Germinal center (tissue), 1 donor: ENCODE results near the gene GABRG3.
"Not testable (repeated sequence)": the region's sequence is repeated elsewhere in the genome, so short reads cannot be mapped to it uniquely, and the experiment has no call there.

ENCODE experiments used
- DNase-seq: peaks from one replicate; pipeline ENCODE4 v3.0.0; 2012; ENCODE audit warnings: mixed read lengths, low spot score

GABRG3 gene

DNA sequence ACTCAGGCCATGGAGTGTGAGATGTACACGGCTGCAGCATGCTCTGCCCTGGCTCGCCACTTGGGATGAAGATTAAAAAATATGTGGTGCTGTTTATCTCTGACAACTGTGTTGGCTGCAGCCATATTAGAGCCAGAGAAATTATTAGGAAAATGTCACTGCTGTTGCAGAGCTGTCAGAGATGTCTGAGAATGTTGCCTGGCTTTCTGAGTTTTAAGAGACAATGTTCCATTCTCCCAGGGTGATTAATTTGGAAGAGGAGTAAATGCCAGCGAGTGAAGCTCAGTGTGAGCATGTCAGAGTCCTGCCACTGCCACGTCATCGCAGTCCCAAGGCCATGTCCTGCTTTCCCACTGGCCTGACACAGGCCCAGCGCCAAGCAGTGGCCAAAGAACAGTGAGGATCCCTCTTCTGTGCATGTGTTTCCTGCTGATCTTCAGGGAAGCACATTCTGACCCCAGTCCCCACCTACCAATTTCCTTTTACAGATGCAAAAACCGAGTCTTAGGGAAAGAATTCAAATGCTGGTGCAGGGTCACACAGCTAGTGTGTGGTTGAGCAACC, 370.9 kb downstream of the GABRG3 start:
- no peak for DNase-seq

DNA sequence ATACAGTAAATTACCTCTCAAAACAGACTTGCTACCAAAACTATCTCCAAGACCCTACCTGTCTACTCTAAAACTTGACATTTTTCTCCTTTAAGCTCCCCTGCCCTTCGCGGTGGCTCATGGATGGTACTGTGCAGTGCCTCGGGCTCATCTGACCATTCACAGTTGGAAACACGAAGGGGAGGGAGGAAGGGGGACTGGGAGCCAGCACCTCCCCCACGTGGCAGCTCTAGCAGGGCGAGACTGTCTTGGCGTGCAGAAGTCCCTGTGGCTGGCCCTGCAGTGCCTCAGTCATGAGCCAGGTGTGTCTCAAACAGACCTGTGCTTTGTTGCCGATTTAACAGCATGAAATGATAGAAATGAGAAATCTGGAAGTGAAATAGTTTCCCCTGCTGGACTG, 372.0 kb downstream of the GABRG3 start:
- DNase-seq: no peak

DNA sequence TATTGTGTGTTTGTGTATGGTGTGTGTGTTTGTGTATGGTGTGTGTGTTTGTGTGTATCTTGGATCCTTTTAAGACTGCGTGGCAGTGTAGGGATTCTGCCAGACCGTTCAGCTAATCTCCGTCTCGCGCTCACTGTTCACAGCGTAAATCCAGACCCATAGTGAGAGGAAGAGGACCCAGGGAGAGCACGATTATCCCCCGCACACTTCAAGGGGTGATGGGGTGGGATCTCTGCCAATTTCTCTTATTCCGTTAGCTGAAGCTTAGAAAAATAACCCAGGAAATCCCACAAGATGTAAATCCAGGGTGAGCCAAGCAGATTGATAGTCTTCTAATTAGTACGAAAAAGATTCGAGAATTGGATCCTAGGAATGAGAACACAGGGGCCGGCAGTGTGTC, 381.2 kb downstream of the GABRG3 start:
- no peak for DNase-seq

DNA sequence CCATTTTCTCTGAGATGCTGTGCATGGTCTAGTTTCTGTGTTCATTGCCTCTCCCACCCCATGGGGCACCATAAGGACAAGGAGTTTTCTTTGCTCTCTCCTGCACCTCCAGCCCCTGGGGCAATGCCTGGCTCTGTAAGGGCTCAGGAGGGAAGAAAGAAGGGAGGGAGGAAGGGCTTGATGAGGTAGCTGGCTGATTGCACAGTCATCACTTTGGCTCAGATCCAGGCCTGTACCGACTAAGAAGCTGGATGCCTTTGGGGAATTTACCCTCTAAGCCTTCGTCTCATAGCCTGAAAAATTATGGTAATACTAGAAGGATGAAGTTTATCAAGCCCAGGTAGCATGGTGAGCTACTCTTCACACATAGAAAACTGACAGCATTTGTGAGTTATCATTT, 382.9 kb downstream of the GABRG3 start:
- DNase-seq: no peak

DNA sequence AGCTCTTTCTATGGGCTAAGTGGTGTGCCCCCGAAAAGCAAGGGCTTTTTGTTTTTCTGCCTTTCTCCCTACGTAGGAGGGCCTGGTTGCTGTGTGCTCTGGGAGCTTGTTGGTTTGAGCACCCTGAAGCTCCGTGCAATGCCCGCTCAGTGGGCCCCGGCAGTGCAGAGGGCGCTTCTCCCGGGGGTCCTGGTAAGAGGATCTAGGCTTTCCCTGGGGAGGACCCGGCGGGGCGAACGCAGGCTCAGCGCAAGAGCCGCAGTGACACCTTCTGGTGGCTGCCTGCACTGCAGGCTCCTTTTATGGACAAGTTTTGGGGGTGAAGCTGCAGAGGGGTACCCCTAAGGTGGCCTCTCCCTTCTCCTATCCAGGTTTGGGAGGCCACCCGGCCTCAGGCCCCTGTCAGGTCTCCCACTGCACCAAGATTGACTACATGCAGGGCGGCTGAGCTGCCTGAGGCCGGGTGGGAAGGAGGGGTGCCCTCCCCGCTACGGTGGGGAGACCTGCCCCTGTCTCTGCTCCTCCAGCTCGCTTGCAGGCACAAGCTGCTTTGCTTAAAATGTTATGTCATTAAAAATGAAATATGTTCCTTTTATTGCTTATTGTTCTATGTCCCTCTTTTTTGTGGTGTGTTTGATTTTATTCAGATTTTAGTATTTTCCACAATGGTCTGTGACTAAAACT, 387.9 kb downstream of the GABRG3 start:
- no peak for DNase-seq

DNA sequence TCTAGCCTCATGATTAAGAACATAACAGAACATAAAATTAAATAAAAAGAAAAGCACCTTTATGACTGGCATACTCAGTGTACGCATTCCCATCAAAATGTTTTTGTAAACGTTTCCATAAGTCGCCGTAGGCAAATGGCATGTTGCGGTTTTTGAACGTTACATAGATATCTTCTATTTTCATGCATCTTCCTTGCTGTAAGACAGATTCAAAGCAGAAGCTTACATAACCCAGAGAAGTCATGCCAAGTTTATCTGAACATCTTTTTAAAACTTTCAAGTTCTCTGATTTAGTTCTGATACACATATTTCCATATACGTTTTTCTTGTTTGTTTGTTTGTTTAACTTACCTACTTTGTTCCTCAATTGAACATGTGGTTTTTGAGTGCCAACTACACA, 388.6 kb downstream of the GABRG3 start:
- no peak for DNase-seq

DNA sequence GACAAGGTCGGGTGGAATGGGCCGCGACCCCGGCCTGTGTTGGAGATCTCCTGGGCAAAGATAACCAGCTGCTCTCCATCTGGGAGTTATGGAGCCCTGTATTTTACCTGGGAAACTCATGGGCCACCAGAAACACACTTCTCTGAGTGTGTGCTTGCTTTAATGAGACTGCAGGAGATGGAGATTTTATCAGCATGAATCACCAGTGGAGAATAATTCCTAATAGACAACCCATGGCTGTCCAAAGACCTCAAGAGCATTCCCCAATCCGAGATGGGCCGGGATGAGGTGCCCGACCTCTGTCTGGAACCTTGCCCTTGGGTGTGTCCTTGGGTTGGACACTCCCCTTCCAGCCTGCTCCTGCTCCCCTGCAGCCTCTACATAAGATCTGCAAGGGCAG, 389.3 kb downstream of the GABRG3 start:
- no peak for DNase-seq

DNA sequence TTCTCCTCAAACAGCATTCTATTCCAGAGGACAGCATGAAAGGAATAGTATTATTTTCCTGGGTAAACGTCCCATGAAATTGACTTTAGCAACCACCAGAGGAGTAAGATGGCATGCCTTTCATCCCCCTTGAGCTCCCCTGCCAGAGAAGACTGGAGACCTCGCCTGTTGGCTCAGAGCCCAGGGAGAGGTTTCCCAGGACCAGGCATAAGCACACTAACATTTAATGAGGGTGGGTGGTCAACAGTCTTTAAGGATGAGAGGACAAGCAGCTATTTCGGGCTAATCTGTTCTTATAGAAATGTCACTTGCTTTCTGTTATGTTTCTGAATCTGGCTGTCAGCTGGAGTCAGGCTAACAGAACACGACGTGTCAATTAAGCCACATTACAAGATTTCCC, 390.5 kb downstream of the GABRG3 start:
- DNase-seq: no peak

DNA sequence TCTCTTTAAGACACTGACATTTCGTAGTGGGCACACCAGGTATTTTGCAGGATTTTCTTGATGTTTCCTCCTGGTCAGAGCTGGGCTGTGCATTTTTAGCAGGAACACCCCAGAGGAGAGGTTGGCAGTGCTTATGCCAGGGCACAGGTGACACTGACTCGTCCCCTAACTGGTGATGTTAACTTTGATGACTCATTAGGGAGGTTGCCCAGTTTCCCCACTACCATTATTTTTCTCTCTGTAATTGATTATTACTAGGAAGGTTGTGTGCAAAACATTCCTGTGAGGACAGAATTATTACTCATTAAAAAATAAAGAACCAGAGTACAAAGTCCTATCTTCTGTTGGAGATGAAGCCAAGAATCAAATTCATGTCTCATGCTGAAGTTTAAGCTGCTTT, 394.5 kb downstream of the GABRG3 start:
- DNase-seq: no peak

DNA sequence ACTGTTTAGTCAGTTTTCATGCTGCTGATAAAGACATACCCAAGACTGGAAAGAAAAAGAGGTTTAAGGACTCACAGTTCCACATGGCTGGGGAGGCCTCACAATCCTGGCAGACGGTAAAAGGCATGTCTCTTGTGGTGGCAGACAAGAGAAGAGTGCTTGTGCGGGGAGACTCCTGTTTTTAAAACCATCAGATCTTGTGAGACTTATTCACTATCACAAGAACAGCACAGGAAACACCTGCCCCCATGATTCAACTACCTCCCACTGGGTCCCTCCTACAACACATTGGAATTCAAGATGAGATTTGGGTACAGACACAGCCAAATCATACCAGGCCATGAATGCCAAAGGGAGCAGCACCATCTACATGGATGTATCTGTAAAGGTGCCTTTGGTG, 406.4 kb downstream of the GABRG3 start:
- not testable (repeated sequence) for DNase-seq

DNA sequence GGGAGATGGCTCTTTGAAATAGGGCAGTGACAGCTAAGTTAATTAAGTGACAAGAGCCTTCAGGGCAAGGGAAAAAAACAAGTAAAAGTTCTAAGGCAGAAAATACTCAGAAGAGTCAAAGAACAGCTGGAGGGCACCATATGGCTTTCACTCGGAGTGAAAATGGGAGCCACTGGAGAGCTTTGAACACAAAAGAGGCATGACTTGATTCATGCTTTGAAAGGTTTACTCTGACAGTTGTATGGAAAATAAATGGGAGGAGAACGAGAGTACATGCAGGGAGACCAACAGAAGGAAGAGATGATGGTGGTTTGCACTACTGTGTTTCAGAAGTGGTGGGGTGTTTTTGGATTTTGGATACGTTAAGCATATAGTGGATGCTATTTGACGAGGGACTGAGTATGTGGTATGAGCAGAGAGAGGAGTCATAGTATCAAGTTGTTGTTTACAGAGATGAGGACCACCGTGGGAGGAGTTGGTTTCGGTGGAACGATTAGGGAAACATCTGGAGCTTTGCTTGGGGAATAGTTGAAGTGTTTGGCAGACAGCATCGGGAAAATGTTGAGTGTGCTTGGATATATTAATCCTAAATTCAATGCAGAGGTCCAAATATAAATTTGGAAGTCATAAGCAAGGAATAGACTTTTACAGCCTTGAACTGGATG, 411.5 kb downstream of the GABRG3 start:
- DNase-seq: no peak

DNA sequence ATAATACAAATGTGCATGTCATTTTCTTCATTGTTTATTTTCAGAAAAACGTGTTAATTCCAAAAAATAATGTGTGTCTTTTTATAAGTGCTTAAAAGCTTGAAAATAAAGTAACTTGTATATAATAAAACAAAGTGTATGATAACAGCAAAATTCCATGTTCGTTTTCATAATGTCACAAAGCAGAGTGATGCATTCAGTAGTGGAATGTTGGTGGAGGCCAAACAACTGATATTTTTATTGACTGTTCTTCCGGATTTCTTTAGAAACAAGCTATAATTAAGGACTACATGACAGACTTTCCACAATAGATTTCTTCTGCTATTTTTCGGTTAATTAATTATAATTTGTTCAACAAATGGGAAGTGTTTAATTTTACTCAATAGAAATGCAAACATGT, 412.7 kb downstream of the GABRG3 start:
- no peak for DNase-seq

DNA sequence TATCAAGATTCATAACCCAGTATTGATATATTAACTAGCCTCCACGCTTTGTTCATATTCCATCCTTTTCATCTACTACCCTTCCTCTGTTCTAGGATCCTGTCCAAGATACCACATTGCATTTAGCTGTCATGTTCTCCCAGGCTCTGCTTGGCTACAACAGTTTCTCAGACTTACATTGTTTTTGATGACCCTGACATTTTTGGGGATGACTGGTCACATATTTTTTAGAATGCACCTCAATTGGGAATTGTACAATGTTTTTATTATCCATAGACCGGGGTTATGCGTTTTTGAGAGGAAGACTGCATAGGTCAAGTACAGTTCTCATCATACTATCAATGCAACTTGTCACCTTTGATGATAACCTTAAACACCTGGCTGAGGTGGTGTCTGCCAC, 421.2 kb downstream of the GABRG3 start:
- no peak for DNase-seq

DNA sequence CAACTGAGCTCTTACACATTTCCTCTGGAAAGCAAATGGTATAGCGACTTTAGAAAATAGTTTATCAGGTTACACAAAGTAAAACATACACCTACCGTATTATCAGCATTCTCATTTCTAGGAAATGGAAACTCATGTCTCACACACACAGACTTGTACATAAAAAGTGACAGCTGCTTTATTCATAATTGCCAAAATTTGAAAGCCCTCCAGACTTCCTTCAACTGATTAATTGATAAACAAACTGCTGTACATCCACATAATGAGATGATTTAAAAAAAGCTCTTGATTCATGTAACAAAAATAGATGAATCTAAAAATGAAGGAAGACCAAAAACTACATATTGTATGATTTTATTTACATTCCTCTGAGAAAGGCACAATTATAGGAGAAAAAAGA, 425.5 kb downstream of the GABRG3 start:
- no peak for DNase-seq

DNA sequence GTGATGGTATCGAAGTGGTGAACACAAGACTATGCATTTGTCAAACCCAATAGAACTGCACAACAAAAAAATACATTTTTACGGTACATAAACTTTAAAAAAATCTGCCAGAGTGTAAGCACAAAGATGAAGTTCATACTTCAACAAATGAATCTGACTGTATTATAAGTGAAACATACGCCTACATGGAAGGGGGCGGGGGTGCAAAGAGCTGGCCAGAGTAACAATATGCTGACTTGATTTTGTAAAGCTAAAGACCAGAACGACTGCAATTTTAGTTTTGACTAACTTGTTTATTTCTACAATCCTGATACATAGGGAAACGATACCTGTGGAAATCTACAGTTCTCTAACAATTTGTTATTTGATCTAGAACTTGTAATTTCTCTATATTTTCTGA, 426.0 kb downstream of the GABRG3 start:
- DNase-seq: no peak

DNA sequence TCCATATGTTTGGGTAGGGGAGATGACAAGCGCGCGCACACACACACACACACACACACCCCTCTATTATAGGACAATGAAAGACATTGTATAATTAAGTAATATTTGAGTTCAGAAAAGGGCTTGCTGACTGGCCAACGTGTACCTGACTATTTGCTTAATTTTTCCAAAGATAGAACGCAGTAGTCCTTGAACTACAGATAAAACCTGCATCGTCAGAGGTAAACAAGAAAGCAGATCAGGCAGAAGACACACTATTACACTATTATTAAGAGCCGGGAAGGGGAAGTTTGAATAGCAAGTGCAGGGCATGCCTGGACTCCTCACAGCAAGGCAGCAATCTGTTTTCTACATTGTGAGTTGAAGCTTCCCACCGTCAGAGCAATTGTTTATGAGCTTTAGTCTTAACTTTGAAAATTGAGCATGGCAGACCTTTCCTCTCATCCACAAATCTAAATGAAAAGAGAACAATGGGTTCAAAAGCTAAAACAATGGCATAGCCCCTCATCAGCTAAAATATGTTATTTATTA, 427.7 kb downstream of the GABRG3 start:
- no peak for DNase-seq

DNA sequence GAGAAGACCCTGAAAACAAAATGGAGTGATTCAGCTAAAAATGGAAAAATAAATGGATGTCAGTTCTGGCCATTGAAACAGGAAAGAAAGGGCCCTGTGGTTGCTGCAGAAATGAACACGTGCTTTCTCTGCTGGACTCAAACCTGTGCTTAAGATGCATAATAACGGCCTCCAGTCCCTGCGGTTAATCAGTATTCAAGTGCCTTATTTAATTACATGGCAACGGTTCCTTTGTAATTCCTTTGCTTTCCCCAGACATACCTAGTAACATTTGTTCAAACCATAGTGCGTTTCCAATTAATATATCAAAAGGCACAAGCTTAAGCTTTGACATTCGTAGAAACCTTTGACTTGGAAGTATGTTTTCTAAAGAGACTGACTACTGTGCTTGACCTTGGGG, 428.3 kb downstream of the GABRG3 start:
- no peak for DNase-seq

DNA sequence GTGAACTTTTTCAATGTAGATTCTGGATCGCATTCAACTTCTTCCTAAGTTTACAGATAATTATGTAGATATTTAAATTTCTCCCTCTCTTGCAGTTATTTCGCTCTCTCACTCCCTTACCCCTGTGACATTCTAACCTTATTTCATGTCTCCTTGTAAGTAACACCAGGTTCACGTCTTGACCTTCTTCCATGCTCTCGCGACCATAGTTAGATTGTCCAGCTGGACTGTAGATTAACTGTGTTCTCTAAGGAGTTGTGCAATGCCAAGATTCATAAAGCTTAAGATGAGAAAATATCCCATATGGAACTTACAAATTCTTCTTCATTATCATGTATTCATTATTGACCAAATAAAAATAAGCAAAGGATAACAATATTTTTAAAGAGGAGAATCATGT, 430.5 kb downstream of the GABRG3 start:
- DNase-seq: no peak

DNA sequence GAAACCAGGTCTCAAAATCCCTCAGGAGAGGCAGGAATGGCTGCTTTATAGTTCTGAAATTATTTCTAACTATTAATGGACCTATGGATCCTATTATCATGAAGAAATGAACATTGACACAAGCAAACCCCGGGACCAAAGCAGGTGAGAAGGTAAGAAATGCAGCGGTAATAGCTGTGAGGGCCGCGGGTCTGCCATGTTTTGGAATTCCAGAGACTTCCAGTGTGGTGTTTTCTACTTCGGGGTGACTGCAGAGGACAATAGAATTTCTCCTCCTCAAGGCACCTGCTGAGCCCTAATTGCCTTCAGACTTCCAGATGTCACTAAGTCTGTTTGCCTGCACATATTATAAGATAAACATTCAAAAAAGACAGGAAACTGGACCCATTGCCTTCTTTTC, 437.4 kb downstream of the GABRG3 start:
- DNase-seq: no peak

DNA sequence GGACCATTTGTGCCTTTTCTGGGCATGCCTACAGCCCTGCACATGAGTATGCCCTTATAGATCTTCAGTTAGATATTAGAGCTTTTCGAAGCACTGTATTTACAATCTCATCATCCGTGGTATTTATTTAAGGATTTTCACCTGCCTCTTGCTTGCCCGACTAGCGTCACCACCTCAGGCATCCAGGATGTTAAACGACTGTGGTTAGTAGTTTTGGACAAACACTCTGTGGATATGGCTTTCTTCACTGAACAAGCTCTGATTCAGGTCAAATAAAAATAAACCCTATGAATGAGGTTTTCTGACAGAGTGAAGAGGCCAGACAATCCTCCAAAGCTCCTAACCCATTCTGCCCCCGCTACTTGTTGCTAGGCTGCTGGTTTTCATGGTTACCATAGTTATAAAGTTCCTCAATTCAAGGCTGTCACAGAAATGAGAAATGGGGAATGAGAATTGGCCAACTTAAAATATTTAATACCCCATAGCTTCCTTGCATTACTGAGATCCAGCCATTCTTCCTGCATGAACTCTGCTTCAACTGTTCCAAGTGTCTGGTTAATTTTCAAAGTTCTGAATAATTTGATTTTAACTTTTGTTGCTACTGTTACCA, 440.1 kb downstream of the GABRG3 start:
- no peak for DNase-seq

DNA sequence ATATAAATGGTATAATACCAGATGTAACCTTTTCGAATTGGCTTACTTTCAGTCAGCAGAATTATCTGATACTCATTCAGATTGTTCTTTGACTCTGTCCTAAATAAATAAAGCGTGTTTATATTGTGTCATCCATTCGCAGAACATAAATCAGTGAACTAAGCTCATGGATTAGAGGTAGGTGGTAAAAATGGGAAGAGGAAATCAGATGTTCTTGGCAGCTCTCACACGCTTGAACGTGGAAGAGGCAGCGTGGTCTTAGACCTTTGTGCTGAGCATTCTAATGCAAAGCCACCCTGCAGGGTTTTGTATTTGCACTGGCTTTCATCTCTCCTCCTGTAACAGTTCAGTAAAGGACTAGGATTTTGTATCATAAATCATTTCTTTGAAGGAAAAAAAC, 441.4 kb downstream of the GABRG3 start:
- DNase-seq: no peak

DNA sequence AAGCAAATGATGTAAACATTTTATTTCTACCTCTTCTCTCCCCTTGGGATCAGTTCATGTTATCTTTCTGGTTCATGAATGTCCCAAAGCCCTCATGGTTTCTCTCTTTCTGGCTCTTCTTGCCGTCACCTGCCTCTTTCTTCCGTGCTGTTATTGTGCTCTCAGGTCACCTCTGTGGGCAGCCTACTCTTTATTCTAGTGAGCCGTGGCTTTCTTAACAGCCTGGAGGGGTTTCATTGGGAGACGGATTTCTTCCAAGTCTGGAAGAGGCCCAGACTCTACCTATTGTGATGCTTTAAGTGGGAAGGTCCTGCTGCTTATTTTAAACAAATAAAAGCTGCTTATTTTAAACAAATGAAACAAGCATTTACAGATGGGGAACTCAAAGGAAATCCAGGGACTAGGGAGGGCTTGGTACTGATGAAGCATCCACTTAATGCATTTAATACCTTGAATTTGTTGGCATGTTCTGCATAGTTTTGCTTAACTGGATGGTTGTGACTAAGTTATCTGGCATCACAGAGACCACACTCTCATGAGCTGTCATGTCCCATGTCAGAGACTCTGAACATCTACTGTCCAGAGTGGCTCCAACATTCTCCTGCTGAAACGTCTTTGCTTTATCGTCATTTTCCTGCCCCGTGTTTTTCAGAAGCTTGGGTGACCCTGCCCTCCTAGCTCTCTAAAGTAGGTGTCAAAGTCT, 443.3 kb downstream of the GABRG3 start:
- no peak for DNase-seq

DNA sequence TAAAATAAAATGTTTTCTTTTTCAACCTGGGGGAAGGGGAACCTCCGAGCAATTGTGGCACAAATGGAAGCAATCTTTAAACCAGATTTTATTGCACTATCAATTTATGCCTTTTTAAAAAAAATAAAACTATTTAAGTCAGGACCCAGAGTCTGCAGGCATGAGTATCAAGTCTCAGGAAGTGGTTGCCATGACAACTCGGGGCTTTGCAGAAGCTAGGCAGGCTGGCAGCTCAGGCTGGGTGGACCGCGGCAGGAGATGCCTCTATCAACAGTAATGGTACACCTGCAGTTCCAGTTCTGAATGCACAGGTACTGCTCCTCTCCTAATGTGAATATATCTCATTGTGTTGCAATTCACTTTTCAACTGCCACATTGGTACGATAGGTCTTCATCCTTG, 447.7 kb downstream of the GABRG3 start:
- DNase-seq: no peak
